NCI-H526 treated with DMSO at 0.1 percent for 48 hours (cell line): ENCODE measurements around the gene HNMT.
"Not testable (repeated sequence)": the region's sequence is repeated elsewhere in the genome, so short reads cannot be mapped to it uniquely, and the experiment has no call there.

Source experiments
- DNase-seq: peaks from one replicate; lab custom pipeline; 2025; lab: John Stamatoyannopoulos, UW

Gene HNMT

DNA sequence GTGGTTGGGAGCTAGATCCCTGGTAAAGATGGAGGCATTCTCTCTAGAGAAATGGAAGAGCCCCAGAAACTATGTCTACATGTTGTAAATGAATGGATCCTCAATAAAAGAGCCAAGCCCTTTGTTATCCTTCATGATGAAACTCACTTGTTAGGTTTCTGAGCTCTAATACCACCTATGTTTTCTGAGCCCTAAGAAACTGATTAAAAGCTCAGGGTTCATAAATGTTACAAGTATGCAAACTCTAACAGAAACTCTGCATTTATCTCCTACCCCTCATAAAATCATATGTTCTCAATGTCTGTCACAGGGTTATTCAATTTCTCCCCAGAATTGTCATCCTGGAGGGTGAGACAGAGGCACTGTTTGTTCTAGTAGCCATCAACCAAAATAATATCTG, 18.0 kb upstream of the HNMT start:
- no peak for DNase-seq

DNA sequence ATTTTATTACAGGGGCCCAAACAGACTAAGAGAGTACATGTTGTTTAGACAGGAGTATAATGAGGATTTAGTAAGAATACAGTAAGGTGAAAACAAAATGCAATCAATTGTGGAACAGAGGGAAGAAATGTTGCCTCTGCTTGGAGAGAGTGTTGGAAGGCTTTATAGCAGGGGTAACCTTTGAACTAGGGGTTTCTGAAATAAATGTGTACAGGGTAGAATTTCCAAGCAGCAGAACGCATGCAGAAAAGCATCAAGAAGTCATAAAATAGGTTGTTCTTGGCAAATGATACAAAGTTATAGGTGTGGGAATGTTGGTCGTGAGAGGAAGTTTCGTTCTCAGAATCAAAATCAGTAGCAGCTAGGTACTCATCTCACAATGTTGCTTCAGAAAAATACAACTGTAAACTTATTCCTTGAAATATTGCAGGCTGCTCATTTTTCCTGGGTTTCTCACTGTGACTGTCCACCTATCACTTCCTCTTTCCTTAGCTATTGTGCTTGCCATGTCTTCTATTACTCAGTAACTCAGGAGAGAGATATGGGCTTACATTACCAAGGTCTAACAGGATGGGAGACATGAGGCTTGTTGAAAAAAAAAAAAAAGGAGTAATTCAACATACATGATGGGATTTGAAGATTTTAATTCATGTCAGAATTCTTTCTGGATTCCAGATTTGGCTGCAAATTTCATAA, 17.1 kb upstream of the HNMT start:
- DNase-seq = no peak

DNA sequence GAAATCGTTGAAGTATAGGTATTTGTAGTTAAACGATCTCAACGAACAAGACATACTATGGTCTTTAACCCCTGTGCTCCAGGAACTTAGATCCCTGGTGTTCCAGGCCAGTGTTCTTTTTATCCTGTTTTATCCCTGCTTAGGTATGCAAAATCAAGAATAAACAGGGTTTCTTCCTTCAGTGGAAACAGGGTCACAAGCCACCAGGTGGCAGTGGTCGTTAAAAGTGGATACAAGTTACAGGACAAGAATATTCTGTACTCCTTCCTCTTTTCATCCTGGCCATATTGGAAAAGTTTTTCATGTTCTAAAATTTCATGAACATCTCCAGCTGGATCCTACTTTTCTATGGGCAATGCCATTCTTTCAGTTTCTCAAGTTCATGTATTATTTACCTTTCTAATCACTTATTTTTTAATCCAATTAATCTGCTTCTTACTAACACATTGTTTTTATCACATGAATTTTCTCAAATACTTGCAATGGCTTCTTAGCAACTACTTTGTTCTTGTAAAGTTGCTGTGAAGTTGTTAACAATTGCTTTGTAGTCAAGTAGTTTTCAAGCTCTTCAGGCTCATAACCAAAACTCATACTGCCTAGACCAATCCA, 16.4 kb upstream of the HNMT start:
- peak; percentile 36 for DNase-seq

DNA sequence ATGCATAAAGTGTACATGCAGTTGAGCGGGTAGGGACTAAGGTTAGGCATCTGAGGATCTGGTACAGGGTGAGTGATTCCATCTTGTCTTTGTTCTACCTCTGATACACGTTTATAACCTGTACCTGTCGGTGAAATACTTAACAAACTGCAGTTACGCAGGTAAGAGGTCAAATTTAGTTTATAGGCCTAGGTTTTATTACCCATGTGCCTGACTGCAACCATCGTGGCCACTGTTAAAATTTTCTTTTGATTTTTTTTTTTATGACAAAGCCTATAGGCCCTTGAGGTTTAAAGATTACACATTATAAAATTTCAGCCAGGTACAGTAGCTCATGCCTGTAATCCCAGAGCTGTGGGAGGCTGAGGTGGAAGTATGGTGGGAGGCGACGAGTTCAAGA, 15.4 kb upstream of the HNMT start:
- DNase-seq = no peak

DNA sequence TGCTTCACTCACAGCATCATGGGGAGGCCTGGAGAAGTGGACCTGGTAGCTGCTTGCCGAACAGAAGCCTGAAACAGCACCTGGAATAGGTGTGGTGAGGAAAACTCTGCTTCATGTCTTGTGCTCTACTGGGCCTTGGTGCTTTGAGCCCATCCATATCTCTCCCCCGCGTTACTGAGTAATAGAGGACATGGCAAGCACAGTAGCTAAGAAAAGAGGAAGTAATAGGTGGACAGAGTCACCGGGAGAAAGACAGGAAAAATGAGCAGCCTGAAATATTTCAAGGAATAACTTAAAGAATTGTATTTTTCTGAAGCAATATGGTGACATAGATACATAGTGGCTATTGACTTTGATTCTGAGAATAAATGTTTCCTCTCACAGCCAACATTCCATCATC, 14.0 kb upstream of the HNMT start:
- no peak for DNase-seq

DNA sequence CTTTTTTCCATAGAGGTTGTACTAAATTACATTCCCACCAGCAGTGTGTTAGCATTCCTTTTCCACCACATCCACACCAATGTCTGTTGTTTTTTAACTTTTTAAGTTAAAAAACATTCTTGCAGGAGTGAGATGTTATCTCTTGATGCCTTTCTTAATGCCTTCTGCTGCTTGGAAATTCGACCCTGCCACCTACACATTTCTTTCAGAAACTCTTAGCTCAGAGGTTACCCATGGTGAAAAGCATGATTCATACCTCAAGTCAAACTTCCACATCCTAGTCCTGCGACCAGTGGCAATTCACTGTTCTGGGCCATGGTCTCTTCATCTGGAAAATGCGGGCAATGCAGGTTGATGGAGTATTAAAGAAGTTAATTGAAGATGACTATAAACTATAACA, 12.7 kb upstream of the HNMT start:
- no peak for DNase-seq

DNA sequence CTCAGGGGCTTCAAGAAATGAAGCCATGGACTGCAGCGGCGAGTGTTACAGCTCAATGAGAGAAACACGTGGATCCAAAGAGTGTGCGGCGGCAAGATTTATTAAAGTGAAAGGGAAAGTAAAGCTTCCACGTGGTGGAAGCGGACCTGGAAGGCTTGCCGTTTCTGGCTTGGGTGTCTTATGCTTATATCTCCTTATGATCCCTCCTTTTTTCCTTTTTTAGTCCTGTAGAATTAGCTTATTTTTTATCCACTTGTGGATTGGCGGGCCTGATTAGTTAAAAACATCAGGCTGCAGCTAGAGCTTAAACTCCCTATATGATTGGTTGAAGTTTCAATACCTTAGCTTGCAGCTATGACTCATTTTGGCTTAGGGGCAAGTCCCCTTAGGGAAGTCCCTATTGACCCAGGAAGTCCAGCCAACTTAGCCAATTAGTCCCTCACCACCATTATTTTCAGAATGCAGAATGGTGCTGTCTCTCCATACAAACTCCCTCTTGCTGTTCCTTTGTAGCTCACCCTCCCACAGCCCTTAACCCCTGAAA, 11.6 kb upstream of the HNMT start:
- no peak for DNase-seq

DNA sequence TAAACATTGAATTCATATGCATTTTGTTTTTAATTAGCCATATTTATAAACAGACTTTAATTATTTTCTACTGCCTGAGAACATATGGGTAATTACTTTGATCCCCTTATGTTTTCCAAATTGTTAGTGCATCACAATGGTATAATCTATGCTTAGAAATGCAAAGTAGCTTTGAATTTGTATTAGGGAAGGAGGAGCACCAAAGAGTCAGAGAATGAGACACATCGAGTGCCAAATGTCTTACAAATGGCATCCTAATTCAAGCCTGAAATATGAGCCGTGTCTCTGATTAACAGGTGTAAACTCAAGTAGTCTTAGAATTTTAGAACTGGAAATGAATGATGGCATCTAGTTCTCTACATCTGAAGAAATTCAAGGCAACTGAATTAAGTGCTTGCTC, 8.7 kb upstream of the HNMT start:
- DNase-seq = no peak

DNA sequence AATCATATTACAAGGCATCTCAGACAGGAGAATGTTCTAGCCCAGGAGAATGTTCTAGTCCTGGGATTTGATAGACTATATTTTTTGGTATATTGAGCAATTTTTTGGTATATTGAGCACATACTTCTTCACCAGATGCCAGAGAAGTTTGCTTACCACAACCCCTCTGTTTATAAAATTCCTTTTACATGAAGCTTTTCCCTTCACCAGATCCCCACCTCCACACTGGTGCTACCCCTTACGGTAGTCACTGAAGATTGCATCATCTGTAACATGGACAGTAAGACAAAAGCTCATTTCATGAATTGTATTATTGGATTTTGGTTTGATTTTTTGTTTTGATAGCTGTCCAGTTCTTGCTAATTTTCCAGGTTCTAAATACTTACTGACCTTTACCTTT, 7.2 kb upstream of the HNMT start:
- no peak for DNase-seq

DNA sequence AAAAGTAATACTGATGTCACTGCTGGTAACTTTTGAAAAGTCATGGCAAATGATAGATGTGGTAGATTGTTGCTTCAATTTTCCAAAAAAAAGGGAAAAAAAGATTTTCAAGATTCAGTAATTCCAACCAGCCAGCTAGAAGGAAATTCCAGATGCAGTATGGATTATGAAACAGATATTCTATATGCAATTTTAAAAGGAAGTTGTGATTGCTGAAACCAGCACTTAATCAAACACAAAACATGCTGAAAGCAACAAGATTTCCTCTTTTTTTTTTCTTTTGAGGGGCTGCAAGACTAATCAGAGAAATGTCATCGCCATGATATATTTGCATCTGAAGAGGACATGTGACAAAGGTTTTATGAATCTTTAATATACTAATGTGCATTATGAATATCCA, 5.1 kb upstream of the HNMT start:
- DNase-seq = no peak

DNA sequence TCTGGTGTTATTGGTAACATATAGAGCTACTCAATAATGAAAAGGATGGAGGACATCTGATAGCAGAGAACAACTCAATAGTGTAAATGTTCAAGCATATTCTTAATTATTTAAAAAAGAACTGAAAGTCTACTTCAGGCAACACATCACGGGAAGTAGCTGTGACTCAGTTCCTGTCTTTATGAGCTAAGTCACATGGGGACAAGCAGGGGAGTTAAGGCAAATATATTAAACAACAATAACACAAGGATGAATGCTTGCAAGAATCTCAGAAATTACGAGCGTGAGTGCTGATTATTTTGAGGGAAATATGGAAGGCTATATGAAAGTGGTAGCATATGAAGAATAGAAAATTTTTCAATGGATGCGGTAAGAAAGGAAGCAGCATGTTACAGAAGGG, 4.0 kb upstream of the HNMT start:
- no peak for DNase-seq

DNA sequence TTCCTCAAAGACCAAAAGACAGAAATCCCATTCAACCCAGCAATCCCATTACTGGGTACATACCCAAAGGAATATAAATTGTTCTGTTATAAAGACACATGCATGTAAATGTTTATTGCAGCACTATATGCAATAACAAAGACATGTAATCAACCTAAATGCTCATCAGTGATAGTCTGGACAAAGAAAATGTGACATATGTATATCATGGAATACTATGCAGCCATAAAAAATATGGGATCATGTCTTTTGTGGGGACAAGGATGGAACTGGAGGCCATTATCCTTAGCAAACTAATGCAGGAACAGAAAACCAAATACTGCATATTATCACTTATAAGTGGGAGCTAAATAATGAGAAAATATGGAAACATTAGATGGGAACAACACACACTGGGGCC, 2.7 kb upstream of the HNMT start:
- no peak for DNase-seq

DNA sequence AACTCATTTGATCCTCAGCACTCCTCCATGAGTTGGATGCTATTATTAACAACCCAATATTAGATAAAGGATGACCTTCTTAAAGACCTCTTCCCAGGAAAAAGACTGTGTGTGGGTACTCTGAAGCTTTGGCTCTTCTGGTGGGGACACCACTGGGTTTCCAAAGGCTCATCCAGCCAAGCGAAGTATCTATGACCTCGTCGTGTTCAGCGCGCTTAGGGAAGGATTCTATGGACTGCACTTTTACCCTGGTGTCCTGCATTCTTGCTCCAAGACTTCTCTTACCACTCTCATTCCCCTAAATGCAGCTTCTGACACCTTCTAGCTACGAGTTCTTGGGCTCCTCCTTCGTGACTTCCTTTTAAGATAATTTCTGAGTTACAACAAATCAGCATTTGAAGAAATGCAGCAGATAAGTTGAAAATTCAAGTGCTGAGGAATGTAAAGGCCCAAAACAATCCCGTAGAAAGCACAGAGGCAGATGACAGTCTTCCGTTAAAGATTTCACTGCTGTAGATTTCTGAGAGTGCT, 673 bp upstream of the HNMT start:
- DNase-seq = no peak

DNA sequence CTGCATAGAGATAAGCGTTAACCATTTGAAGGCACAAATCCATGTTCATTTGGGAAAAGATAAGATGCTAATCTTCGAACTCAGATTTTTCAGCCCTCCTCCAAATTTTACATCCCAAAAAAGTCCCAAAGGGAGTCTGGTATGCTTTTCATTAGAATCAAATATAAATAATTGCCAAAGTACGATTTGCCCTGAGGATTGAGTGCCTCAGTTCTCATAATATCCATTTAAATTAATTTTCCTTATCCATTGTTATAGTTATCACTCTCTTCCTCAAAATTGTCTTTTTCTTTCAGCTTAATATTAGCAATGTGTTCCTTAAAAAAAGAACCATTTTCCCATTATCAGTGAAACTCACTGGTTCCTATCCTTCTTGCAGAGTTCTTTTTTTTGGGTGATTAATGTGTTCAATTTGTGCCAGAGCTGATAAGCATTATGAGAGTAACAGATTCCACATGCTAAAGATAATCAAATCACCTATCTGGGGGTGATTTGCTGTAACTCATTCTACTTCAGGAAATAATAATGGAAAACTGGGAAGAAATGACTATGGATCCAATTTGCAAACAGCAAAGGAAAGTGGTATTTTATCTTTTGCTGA, 686 bp downstream of the HNMT start:
- no peak for DNase-seq

DNA sequence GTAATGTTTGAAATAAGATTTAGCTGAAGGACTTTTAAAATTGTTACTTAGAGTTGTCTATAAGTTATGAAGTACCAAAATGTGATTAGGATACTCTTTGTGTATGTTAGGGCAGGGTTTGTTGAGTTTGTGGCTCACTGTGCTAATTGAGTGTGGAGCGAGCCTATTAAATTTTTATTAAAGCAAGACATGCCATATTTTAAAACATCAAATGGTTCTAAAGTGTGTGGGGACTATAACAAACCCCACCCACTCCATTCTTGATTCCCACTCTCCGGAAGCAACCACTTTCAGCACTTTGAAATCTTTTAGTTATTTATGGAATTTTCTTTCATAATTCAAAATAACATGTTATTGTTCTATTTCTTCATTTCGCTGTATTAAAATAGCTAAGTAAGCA, 1.8 kb downstream of the HNMT start:
- no peak for DNase-seq

DNA sequence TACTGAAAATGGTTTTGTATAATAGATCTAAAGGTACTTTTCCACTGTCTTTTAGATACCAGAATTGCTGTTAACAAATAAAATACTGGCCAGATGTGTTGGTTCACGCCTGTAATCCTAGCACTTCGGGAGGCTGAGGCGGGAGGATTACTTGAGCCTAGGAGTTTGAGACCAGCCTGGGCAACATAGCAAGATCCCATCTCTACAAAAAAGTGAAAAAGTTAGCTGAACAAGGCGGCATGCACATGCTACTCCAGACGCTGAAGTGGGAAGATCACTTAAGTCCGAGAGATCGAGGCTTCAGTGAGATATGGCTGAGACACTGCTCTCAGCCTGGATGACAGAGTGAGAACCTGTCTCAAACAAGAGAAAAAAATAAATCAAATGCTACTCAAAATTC, 2.8 kb downstream of the HNMT start:
- DNase-seq = no peak

DNA sequence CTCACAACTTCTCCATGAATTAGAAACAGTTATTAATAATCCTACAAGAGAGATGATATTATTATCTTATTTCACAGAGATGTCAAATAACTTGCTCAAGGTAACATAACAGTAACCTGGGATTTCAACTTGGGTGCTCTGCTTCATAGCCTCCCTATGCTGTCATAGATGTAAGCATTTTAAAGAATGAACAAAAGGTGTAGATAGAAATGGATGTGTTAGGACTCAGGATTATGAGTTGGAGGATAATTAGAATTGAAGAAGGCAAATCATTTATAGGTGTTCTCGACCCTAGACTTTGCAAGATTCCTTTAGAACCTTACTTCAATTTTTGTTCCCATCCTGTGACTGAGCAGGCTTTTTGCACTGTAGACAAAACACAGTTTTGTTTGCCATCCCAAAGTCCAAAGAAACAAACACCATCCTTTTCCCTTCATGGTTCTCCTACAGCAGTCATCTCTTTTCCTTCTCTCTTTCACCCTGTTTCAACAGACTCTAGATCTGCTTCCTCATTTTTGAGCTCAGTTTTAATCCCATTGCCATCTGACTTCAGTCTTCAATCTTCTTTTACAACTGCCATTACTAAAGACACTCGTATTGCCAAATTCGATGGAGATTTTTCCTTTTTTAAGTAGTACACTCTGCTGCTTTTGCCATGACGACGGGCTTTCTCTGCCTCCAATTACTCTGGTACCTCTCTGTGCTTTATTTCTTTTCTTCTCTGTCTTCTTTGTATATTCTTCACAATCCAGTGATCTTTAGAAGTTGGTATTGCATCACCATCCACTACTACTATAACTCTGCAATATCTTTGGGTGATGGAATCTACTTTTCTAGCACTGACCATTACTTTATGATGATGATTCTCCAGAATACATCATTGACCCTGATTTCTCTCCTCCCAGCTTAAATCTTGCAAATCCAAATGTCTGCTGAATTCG, 4.5 kb downstream of the HNMT start:
- no peak for DNase-seq

DNA sequence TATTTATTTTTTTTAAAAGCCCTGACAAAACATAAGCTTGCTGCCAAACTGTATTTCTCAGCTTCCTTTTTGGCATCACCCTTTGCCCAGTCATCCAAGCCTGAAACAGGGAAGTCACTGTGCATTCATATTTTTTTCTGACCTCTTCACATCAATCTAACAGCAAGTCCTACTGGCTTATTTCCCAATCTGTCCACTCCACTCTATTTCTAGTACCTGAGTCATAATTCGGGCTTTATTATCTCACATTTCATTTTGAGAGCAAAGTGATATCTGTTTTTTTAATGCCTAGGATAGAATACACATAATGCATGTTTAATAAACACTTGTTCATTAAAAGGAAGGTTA, 5.1 kb downstream of the HNMT start:
- no peak for DNase-seq

DNA sequence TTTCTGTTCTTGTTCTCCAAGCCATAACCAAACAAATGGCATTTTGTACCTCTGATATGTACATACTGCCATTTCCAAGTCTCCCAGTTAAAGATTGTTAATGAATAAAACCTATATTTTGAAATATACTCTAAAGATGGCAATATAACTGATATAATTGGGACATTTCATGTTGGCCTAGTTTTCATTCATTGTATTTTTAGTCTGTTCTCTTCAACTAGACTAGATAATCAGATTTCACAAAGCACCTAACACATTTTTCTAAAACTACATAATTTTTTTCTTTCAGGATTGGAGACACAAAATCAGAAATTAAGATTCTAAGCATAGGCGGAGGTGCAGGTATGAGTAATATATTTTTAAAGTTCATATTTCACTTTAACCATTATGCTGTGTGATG, 5.6 kb downstream of the HNMT start:
- DNase-seq = no peak

DNA sequence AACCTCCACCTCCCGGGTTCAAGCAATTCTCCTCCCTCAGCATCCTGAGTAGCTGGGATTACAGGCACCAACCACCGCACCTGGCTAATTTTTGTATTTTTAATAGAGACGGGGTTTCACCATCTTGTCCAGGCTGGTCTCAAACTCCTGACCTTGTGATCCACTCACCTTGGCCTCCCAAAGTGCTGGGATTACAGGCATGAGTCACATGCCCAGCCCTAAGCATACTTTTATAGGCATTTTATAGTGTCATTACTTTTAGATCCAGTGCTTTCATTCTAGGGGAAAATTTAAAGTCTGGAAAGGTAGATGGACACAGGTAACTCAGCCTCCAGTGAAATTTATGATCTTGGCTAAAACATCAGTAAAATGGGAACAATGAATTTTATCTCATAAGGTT, 7.0 kb downstream of the HNMT start:
- DNase-seq = not testable (repeated sequence)

DNA sequence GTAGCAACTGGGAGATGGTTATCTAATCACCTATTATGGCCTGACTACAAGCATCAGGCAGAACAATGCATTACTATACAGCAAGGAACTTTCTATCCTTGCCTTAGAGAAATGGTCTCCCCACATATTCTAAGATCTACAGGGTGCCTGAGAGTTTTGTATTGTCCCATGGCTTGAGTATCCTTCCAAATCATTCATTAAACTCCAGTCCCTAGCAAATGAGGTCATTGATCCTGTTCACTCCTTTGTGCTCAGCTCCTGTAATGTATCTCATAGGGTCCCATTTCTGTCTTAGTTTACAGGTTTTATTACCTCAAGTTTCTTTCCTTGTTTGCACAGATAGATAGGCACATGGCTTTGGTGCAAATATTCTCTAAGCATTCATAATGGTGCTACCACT, 9.0 kb downstream of the HNMT start:
- no peak for DNase-seq
